Neural progenitor cell (in vitro differentiated cells): ENCODE measurements around the gene KDM2B.

Experiments
- CTCF ChIP-seq: fragments of 200-600 bp; sonication (generic); IDR thresholded peaks from 2 replicates; pipeline ENCODE4 v1.5.1; 2017; ENCODE audit warnings: antibody characterized with exemption, mild to moderate bottlenecking
- EZH2phosphoT487 ChIP-seq: fragments of 200-600 bp; sonication (generic); IDR thresholded peaks from 2 replicates; pipeline ENCODE4 v1.6.1; 2017; ENCODE audit warnings: antibody characterized with exemption

DNA sequence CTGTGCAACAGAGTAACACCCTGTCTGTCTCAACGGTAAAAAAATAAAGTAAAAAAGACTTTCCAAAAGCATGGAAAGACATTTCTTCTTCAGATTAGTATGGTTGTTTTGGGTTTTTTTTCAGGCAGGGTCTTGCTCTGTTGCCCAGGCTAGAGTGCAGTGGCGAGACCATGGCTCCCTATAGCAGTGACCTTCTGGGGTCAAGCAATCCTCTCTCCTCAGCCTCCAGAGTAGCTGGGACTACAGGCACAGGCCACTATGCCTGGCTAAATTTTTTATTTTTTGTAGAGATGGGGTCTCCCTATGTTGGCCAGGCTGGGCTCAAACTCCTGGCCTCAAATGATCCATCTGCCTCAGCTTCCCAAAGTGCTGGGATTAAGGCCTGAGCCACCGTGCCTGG lies 72.8 kb downstream of the KDM2B start:
- TF ChIP-seq CTCF (no peak), EZH2phosphoT487 (no peak)
